GM19463 (cell line): ENCODE results near the gene ADCY4.
"Not testable (repeated sequence)": the region's sequence is repeated elsewhere in the genome, so short reads cannot be mapped to it uniquely, and the experiment has no call there.

Source experiments
- ATAC-seq: cut with Tn5 transposase; IDR thresholded peaks from one replicate; pipeline ENCODE4 v1.9.1; 2021; ENCODE audit warnings: mild to moderate bottlenecking, moderate library complexity; ENCODE audit not compliant: unreplicated experiment

Gene ADCY4

DNA sequence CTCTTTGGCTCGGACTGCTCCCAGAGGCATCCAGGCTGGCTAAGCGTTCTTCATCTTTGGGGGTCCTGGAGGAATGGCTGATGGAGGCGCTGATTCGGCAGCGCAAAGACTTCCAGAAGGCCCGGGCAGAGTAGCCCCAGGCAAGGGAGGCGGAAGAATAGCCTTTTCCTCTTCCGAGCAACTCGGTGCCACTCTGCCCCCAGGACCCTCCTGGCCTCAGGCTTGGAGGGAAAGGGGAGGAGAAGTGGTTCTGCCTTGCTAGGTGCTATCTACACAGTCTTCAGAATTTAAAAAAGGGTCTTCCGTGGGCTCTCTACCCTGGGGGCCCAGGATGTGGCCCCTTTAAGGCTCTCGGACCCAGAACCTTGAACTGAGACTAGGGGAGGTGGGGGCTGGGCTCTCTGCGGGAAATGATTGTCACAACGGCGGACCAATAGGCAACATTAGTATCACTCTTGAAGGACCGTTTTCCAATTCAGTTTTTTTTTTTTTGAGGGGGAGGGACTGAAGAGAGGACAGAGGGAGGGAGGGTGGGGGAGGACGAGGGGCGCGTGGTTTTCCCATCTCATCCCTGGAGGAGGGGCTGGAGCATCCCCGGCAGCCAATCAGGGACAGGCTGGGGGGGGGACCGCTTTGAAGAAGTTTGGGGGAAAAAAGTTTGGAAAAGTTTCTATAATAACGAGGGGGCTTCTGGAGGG lies 32.8 kb upstream of the ADCY4 start, which contains the start of gene NFATC4:
Gene NFATC4 (plus strand): TSS at position 671 of the 698 bp plus-strand sequence. CDS start 157 bp downstream, outside the sequence.
- ATAC-seq: peak; percentile 15

DNA sequence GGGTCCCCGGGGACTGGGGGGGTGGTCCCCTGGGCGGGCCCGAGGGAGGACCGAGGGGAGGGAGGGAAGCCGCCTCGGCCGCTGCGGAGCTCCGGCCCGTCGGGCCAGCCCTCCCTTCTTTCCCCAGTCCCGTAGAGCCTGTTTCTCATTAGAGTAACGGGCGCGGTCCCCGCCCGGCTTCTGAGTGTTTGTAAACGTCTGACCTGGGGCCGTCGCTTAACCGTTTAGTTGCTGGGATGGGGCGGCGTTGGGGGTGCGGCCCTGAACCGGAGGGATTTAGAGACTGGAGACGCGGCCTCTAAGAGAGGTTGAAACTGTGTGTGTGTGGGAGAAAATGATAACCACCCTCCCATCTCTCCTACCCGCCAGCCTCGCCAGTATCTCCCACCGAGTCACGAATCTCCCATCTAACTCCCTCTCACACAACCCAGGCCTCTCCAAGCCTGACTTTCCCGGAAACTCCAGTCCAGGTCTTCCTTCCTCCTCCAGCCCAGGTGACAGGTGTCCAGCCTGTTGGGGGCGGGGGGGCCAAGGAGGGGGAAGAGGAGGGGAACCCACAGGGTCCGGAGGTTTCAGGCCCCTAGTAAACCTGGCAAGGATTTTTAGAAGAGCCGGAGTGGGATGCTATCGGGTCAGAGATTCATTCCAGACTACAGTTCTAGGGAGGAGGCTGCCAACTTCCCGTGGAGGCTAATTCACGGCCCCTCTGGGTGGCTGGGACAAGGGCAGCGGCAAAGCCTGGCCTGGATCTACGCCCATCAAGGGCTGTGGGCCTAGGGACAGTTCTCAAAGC lies 32.0 kb upstream of the ADCY4 start:
- peak; percentile 63 for ATAC-seq

DNA sequence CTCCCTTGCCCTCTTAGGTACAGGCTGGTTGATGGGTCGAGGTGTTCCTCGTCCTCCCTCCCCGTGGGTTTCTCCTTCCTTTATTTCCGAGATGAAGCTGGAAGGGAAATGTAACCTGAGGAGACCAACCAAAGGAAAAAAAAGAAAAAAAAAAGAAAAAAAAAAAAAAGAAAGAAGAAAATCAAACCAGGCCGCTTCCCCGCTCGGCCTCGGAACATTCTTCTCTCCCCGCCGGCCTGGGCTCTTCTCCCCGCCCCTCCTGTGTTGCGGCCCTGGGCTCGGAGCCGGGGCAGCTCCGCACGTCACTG lies 31.5 kb upstream of the ADCY4 start:
- ATAC-seq: no peak

DNA sequence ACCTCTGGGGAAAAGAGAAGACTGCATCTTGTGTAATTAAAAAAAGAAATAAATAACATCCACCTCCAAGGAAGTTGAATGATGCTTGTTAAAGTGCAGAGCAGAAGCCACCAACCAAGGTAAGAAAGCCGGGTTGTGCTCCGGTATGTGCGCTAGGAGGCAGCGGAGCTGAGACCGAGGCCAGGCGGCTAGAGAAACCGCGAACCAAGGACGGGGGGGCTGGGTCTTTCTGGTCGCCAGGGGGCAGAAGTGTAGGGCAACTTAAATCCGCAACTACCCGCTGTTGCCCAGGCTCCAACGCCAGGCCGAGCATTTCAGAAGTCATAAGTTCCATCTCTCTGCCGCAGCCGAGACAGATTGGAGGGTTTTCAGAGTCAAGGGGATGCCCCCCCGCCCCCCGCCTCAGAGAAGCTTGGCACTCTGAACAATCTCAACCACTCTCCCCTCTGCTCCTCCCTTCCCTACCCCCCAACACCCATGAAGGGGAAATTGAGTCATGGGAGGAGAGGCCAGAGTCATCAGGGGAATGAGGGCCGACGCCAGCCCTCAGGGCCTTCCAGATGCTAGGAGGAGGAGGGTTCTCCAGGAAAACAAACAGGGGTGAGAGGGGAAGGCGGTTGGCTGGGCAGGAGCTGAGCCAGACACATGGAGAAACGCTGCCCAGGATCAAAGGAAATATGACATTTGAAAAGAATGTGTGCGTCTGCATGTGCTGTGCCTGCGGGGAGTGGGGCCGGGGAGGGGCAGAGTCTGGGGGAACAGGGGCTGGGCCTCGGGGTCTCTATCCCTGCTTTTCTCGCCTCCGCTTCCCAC lies 30.9 kb upstream of the ADCY4 start:
- peak; percentile 40 for ATAC-seq

DNA sequence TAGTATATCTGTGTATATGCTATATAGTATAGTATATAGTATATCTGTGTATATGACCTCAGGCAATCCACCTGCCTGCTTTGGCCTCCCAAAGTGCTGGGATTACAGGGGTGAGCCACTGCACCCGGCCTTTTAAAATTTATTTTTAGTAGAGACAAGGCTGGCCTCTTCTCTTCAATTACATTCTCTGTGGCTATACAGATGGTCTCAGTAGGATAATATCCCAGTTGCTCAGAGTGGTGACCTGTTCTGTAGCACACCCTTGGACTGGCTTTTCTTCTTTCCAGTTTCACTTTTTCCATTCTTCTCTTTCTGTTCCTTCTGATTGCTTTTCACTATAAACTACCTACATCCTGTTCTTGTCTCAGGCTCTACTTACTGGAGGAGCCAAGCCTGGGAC lies 30.0 kb upstream of the ADCY4 start:
- no peak for ATAC-seq

DNA sequence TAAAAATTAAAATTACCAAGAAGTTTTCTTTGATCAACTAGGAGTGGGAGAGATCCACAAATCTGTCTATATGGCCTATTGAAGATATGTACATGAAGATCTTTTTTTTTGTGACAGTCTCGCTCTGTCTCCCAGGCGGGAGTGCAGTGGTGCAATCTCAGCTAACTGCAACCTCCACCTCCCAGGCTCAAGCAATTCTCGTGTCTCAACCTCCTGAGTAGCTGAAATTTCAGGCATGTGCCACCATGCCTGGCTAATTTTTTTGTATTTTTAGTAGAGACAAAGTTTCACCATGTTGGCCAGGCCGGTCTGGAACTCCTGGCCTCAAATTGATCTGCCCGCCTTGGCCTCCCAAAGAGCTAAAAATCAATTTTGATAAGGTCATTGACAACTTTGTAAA lies 28.5 kb upstream of the ADCY4 start:
- ATAC-seq: no peak

DNA sequence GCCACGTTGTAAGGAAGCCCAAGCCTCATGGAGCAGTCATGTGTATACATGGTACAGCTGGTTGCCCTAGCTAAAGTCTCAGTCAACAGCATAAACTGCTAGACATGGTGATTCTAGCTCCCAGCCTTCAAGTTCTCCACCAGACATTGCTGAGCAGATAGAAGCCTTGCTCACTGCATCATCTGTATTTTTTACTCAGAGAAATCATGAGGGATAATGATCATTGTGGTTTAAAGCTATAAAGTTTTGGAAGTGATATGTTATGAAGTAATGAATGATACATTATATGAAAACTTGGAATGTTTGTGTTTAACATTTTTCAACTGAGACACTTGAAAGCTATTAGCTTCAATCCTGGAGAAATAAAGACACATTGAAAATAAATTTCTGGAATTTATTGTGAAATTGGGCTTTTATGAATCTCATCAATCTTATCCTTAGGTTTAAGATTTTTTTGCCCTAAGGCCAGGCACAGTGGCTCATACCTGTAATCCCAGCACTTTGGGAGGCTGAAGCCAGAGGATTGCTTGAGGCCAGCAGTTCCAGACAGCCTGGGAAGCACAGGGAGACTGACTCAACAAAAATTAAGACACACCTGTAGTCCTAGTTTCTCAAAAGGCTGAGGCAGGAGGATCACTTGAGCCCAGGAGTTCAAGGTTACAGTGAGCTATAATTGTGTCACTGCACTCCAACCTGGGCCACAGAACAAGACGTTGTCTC lies 27.5 kb upstream of the ADCY4 start:
- no peak for ATAC-seq

DNA sequence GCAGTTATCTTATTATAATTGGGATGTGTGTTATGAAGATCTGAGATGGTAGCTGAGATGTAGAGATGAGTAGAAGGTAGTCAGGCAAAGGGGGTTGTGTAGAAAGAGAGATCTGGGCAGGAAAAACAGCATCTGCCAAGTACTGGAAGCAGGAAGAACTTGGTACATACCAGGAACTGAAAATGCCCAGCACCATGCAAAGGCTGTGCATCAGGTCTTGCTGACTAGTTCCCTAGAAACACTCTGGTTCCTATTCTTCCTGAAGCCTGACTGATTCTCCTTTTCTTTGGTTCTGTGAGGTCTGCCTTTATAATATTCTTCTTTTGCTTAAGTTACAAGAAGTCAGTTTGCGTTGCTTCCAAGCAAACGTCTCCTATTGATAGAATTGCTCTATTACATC lies 26.5 kb upstream of the ADCY4 start:
- no peak for ATAC-seq

DNA sequence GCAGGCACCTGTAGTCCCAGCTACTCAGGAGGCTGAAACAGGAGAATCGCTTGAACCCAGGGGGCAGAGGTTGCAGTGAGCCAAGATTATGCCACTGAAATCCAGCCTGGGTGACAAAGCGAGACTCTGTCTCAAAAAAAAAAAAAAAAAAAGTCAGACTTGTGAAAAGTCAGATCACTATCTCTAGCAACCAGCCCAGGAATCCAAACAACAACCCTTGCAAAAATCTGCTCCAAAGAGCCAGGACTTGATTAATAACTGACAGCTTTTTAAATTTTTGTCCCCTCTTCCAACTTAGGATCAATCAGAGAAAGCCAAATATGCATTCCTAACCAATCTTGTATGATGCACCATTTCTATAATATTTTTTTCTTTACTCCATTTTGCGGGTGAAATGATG lies 25.4 kb upstream of the ADCY4 start:
- no peak for ATAC-seq

DNA sequence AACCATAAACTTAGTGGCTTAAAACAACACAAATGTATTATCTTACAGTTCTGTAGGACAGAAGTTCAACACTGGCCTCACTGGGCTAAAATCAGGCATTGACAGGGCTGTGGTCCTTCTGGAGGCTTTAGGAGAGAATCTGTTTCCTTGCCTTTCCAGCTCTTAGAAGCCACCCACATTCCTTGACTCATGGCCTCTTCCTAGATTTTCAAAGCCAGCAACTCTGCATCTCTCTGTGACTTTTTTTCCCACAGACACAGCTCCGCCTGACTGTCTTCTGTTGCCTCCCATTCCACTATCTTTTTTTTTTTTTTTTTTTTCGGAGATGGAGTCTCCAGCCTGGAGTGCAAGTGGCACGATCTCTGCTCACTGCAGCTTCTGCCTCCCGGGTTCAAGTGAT lies 21.3 kb upstream of the ADCY4 start:
- no peak for ATAC-seq

DNA sequence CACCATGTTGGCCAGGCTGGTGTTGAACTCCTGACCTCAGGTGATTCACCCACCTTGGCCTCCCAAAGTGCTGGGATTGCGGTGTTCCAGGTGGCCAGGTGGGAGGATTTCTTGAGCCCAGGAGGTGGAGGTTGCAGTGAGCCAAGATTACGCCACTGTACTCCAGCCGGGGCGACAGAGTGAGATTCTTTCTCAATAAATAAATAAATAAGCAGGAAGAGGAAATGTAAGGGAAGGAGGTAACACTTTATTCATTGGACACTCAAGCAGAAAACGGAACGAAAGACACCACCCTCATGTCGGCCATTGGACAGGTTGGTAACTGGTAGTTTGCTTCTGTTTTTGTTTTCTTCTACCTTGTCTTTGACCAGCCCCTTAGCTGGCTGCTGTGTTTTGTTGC lies 20.1 kb upstream of the ADCY4 start:
- ATAC-seq: no peak

DNA sequence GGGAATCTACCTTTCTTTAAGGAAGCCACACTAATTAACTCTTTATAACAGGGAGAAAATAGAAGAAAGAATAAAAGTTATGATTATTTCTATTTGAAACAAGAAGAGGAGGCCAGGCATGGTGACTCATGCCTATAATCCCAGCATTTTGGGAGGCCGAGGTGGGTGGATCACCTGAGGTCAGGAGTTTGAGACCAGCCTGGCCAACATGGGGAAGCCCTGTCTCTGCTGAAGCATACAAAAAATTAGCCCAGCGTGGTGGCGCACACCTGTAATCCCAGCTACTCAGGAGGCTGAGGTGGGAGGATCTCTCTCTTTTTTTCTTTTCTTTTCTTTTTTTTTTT lies 19.6 kb upstream of the ADCY4 start:
- ATAC-seq: not testable (repeated sequence)

DNA sequence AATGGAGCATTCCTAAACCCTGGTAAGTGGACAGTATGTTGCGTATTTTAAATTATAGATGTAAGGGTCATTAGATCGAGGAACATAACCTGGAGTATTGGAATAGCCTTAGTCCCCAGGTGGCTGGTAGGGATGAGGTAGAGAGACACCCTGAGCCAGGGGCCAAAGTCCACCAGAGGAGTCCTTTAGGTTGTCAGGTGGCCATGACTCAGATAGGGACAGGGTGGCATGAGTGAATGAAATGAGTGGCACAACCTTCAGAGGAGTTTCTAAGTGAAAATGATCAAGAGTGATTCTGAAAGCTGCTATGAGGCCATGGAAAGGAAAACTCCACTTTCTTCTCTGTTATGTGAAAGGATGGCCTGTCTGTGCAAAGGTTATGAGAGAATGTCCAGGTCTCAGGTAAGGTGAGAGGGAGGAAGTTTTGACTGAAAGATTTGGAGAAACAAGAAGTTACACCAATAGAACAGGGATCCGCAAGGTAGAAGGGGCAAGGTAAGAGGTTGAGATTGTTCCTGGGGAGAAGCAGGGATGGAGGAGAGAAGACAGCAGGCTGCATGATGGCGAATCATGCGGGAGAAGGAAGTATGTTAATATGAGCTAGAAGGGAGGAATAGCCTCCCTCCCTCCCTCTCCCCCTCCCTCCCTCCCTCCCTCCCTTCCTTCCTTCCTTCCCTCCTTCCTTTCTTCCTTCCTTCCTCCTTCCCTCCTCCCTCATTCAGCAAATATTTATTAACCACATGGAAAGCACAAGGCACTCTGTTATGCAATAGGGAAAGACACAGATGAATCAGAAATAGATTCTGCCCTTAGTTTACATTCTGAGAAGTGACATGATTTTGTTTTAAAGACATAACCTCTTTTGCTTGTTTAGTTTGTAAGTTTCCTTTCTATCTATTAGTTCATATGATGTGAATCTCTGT lies 18.9 kb upstream of the ADCY4 start:
- ATAC-seq: peak; percentile 76

DNA sequence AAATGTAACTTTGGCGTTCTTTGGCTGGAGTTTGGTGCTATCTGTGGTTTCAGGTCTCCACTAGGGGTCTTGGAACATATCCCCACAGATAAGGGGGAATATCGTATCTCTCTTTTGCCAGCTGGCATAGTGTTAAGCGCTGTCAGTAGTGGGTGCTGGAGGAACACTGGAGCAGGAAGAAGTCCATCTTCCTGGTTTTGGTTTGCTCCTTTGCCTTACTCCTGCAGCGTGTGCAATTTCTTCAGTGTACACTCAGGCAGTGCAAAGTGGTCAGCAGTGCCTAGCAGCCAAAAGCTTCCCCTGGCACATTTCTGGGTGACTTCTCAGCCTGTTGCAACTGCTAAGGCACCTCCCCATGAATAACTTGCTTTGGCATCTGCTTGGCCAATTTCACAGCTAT lies 16.6 kb upstream of the ADCY4 start:
- no peak for ATAC-seq

DNA sequence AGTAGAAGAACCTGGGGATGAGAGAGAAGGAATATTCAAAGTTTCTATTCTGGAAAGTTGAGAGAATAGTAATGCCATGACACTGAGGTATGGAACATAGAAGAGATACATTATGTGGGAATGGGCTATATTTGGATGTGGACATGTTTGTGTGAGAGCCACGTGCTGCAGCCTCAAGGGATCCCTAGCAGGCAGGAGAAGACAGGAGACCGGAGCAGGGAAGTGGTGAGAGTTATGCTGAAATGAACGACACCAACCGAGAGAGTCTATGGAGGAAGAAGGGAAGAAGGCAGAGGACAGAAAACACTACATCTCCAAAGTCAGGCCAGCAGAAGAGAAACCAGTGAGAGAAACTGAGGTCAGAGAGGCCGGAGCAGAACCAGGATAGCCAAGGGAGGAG lies 14.9 kb upstream of the ADCY4 start:
- no peak for ATAC-seq

DNA sequence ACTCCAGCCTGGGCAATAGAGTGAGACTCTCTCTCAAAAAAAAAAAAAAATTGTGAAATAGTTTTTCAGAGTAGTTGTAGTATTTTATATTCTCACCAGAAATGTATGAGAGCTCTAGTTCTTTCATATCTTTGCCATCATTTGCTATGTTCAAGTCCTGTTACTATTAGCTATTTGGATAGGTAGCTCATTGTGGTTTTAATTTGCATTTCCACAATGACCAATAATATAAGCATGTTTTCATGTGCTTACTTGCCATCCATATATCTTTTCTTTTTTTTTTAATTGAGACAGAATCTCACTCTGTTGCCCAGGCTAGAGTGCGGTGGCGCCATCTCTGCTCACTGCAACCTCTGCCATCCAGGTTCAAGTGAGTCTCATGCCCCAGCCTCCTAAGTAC lies 13.3 kb upstream of the ADCY4 start:
- no peak for ATAC-seq

DNA sequence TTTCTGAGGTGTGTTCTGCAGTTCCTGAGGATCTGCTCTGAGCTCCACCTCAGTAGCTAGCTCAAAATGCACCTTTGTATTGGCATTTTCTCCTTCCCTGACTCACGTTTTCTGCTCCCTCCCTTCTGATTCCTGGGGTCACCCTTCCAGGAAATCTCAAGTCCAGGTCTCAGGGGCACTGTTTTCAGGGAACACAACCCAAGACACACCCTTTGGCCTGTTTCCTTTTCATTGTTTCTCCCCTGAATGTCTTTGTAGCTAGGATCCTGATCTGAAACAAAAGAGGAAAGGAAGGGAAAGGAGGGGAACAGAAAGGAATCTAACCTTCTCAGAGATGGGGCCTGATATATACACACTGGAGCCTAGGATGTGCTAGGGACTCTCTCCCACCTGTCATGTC lies 12.3 kb upstream of the ADCY4 start:
- no peak for ATAC-seq

DNA sequence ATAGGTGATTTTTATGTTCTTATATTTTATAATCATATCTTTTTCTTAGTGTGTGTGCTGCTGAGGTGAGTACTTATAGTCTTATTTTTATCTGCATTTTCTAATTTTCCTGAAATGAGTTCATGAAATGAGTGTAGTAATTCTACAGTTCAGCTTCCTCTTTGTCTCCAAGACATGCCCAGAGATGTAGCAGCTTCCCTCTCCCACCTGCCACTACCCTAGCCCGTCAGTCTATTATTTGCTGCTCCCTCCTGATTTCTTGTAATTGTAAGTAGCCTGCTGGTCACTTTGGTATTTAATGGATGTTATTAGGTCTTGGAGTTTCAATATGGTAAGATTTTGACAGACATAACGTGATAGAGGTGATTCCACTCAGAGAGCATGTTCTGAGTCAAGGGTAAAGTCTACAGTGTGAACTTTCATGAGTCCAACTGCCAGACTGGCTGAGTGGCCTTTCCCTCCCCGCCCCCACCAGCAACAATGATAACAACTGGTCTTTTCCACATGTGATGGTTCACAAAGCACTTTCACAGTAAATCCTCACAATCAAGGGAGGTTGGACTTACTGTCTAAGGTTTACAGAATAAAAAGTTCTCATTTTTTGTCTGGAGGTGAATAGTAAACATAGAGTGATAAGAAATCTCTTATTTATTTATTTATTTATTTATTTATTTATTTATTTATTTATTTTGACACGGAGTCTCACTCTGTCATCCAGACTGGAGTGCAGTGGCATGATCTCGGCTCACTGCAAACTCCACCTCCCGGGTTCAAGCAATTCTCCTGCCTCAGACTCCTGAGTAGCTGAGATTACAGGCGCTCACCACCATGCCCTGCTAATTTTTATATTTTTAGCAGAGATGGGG lies 9.2 kb upstream of the ADCY4 start:
- no peak for ATAC-seq

DNA sequence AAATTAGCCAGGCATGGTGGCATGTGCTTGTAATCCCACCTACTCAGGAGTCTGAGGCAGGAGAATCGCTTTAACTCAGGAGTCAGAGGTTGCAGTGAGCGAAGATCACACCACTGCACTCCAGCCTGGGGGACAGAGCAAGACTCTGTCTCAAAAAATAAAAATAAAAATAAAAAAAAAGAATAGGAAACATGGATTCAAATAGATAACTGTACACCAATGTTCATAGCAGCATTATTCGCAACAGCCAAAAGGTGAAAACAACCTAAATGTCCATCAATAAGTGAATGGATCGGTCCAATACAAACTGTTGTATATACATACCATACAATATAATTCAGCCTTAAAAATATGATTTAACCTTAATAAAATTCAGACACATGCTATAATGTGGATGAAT lies 8.0 kb upstream of the ADCY4 start:
- ATAC-seq: no peak
